HG03469 (cell line): ENCODE measurements around the gene KIF13A.
"Not testable (repeated sequence)": the region's sequence is repeated elsewhere in the genome, so short reads cannot be mapped to it uniquely, and the experiment has no call there.

Experiments used
- ATAC-seq: cut with Tn5 transposase; IDR thresholded peaks from one replicate; pipeline ENCODE4 v1.9.1; 2021; ENCODE audit warnings: mild to moderate bottlenecking, moderate library complexity, moderate number of reproducible peaks; ENCODE audit not compliant: unreplicated experiment

Gene KIF13A

DNA sequence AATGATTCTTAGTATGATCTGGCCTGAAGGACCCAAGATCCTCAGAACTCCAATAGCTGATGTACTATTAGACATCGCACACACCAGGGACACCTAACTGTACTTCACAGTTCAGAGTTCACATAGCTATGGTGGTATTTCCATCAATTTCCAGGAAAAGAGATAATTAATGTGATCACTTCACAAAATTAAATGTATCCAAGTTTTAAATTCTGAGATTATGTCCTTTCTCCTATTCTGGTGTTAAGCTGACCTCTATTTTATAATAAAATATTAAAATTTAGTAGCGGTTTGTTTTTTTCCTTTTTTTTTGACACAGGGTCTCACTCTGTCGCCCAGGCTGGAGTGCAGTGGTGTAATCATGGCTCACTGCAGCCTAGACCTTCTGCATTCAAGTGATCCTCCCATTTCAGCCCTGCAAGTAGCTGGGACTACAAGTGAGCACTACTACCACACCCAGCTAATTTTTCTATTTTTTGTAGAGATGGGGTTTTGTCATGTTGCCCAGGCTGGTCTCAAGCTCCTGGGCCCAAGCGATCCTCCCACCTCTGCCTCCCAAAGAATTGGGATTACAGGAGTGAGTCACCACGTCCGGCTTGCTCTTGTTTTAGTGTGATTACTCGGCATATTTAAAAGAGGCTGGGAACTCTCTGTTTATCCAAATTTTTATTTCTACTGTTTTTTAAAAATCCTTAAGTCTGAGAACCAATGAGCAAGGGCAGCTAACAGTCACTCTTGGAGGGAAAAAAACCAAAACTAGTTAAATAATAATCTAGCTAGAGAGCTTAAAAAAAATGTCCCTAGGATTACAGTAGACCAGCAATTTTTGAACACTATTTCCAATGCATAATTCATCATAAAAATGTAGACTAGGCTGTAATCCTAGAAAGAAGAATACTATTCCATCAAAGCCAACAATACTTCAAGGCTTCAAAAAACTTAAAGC, 16.0 kb downstream of the KIF13A start:
- ATAC-seq: no peak

DNA sequence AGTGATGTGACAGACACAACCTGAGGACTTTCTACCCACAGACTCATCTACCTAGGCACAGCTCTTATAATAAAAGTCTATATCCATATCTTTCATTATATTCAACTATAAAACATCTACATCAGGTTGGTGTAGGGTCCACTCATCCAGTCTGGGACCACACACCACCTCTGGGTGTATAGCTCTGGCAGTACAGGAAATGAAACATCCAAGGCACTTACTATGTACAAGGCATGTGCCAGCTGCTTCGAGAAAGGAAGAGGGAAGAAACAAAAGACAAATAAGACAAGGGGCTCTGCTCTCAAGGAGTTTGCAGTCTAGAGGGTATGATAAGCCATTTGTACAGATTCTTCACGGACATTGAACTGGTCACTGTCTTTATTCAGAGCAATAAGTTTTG, 18.6 kb downstream of the KIF13A start:
- no peak for ATAC-seq

DNA sequence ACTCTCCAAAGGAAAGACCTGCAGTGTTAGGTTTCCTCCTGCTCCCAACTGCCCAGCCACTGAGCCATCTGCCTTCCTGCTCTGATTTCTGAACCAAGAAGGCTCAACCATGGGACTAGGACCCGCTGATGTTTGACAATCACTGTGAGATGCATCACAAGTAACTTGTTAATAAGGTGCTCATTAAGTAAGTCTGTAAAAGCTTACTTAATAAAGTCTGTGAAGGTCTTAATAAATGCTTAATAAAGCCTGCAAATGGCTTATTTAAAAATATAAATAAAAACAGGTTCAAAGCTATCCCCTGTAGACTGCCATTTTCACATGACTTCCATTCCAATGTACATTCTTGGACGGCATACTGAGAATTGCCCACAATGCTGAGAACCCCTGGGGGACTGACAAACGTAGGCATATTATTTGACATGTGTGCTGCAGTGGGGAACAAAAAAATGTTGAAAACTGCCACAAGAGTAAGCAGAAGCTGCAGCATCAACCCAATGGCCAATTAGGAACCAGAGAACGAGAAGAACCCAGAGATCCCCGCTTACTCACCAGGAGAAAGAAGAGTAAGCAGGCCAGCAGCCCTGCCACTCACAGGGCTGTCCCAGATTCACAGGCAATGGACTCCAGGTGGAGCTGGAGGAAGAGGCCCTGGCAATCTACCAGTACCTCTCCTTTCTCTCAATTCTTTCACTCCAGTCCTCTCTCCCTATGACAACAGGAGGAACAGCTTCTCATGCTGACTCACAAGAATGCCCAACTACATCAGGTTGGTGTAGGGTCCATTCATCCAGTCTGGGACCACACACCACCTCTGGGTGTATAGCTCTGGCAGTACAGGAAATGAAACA, 19.5 kb downstream of the KIF13A start:
- no peak for ATAC-seq

DNA sequence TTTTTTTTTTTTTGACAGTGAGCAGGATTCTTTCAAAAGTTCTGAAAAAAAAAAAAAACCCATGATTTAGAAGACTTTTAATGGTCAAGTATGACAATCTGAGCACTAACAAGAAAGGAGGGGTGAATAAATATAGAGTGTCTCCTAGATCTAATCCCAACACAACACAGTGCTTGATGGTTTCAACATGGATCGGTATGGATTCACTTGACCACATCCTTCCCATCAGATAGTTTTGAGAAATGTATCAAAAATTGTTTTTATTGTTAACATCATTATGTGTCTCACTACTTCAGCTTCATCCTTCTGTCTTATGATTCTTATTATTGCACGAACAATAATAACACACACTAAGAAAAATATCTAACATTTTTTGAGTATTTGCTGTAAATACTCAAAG, 21.0 kb downstream of the KIF13A start:
- no peak for ATAC-seq

DNA sequence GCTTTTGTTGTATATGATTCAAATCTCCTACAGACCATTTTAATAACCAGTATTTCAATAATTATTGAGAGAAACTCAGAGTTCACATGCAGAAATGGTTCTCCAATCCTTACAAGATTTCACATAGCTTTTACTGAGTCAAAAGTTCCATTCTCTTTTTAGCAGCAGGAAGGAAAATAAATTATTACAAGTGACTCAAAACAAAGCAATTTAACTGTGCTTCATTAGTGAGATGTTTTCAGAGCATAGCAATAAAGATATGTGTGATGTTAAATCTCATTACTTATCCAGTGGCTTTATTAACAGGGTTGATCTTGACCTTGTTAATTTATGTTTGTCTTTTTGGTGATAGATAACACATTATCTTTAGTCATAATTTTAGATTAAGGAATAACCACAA, 22.0 kb downstream of the KIF13A start:
- no peak for ATAC-seq

DNA sequence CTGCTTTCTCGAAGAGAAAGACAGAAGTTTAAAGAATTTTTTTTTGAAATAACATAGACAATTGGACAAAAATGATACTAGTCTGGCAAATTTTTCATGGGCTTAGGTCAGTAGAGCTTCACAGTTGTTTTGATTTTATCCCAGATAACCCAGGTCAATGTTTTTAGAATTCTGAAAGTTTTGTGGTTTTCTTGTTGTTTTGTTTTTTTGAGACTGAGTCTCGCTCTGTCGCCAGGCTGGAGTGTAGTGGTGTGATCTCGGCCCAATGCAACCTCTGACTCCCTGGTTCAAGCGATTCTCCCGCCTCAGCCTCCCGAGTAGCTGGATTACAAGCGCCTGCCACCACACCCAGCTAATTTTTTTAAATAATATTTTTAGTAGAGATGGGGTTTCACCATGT, 22.8 kb downstream of the KIF13A start:
- ATAC-seq: no peak

DNA sequence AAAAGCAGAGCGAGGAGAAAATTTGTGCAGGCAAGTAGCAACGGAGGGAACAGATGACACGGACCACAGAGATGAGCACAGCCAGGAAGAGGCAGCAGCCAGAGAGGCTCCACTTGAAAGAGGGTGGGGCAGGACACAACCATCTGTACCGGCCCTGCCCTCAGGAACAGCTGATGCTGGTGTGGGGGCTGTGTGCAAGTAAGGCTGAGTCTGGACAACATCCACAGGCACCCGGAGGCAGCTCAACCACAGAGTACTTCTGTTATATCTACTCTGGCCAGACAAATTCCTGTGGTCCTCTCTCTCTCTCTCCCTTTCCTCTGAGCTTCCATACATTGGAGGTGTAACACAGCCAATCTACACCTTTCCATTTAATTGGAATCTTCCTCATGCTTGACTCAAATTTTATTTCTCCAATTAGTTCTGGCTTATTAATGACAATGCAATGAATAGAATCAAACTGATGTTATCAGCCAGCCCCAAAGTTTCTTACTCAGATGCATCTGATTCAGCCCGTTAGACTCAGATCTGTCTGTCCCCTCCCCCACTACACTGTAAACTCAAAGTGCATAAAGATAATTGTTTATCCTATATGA, 24.9 kb downstream of the KIF13A start:
- ATAC-seq: no peak

DNA sequence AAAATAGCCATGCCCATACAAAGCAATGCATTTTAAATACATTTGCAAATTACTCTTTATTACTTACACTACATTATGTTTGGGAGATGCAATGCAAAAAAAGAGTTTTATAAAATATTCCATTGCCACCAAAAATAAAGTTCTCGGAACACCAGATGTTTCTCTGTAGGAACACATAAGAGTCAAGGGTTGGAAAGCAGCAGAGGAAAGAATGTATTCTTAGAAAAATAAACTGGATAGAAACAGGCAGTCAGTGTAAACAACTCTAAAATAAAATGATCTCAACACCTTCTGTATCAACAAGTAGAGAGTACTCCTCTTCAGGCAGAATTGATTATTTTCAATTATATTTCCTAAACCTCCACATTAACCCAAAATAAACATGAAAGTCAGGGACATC, 28.1 kb downstream of the KIF13A start:
- no peak for ATAC-seq

DNA sequence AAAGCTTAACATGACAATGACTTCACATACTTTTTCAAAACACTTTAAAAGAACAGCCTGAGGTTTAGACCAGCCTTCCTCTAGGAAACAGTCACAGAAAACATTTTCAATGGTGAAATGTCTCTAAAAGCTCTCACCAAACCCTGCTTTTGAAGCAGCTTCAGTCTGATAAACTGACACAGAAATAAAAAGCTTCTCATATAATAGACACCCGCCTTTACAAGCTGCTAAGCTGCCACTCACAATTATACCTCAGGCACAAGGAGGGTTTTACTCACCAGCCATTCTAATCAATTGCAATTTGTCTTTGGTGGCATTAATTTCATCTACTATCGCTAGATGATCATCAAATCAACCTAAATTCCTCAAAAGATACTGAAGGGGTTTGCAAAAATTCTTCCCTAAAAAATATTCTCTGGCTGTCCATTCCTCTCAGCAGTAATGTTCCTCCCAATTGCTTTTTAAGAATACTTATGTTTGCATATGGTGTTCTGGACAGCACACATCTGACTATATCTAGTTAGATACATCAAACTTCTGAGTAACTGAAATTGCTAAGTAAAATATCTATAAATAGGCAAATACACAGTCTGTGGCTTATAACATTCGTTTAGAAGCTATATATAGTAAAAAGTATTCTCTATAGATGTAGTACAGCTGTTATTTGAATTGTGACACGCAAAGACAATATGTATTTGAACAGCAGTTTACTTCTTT, 29.4 kb downstream of the KIF13A start:
- ATAC-seq: no peak

DNA sequence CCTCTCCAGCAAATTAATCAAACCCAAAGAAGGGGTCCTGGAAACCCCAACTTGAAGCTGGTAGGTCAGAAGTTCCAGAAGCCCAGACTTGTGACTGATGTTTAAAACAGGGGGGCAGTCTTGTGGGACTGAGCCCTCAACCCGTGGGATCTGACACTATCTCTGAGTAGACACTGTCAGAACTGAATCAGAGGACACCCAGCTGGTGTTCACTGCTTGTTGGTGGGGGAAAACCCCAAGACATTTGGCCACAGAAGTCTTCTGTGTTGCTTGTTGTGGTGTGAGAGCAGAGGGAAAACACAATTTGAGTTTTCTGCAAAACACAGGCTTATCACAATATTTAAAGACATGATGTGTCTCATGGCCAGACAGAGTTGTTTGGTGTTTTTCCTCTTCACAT, 29.9 kb downstream of the KIF13A start:
- ATAC-seq: no peak

DNA sequence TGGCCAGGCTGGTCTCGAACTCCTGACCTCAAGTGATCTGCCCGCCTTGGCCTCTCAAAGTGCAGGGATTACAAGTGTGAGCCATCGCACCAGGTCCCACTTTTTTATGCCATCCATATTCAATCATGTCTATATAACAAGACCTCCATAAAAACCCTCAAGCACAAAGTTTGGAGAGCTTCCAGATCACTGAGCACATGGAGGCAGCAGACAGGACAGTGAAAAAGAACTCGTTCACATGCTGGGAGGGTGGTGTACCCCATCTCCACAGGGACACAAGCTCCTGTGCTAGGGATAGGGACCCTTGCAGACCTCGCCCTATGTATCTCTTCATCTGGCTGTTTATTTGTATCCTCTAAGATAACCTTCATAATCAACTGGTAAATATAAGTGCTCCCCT, 30.3 kb downstream of the KIF13A start:
- no peak for ATAC-seq

DNA sequence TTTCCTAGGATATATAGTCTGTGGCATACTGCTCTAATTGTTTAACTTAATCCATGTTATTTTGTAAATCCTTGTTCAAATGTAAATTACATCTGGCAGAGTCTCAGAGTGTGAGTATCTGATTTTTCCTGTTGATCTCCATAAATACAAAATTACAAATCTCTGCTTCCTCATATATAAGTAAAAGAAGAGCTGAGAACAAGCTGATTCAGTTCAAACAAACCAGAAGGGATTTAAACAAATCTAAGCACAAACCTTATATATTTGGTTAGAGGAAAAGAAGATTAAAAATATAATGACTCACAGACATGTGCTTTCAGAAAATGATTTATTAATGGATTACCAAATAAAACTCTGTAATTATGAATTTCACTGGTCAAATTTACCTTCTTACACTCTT, 37.3 kb downstream of the KIF13A start:
- no peak for ATAC-seq

DNA sequence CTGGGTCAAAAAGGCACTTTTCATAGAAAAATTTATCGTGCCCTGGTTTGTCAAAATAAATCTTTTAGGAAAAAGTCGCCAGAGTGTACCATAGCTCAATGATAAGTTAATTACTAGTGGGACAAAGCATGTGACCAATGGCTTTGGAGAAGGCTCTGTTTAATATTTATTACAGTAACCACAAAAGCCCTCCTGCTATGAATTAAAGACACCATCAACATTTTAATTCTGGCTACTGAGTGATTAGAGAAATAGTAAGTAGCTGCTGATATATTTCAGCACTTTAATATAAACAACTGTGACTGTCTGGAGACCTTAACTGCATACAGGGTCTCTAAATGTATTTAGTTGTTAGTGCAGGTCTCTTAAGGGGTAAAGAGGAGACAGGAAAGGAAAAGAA, 38.3 kb downstream of the KIF13A start:
- ATAC-seq: no peak

DNA sequence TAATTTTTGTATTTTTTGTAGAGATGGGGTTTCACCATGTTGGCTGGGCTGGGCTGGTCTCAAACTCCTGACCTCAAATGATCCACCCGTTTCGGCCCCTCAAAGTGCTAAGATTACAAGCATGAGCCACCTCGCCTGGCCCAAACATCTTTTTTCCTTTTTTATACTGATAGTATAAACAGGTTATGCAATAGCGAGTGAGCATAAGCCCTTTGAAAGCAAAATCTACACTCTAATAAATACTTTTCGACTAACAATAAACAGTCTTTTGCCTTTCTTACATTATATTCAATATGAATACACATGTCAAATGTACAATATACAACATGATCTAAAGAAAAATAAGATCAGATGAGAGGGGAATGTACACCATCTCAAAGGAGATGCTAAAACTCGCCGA, 38.7 kb downstream of the KIF13A start:
- ATAC-seq: no peak

DNA sequence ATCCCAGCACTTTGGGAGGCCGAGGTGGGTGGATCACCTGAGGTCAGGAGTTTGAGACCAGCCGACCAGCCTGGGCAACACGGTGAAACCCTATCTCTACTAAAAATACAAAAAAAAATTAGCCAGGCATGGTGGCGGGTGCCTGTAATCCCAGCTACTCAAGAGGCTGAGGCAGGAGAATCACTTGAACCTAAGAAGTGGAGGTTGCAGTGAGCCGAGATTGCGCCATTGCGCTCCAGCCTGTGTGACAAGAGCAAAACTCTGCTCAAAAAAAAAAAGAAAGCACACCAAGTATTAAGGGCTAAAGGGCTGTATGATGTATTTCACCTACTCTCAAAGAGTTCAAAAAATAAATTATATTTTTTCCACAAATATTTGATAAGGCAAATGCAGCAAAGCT, 39.9 kb downstream of the KIF13A start:
- not testable (repeated sequence) for ATAC-seq

DNA sequence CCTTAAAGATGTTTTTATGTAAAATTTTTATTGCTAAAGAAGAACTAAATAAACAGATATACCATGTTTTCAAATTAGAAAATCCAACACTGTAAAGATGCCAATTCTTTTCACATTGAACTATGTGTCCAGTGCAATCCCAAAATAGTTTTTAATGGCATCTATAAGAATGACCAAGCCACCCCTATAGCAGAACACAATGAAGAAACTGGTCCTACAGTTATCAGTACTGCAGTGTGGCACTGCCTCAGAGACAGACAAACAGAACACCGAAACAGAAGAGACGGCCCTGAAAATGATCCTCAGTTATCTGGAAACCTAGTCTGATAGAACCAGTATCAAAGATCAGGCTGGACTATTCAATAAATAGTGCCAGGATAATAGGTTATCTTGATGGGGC, 41.9 kb downstream of the KIF13A start:
- ATAC-seq: no peak

DNA sequence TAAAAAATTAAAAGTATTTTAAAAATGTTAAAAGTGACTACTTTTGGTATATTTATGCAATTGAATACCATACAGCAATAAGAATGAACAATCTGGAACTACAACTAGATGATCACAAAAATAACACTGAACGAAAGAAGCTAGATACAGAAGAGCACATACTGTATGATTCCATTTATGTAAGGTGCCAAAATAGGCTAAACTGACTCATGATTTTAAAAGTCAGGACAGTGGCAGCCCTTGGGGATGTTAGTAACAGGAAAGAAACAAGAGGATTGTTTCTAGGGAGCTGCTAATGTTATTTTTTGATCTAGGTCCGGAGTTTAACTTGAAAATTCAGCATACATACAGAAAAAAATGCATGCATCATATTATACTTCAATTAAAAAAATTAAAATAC, 42.3 kb downstream of the KIF13A start:
- no peak for ATAC-seq

DNA sequence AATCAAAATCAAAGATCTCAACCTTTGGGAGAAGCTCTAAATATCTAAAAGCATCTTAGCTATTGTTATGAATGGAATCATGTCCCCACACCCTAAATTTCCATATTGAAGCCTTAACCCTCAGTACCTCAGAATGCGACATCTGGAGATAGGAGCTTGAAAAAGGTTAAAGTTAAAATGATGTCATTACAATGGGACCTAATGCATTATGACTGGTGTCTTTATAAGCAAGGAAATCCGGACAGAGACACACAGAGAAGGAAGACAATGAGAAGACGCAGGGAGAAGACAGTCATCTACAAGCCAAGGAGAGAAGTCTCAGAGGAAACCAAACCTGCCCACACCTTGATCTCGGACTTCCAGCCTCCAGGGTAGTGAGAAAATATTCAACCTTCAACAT, 46.1 kb downstream of the KIF13A start:
- no peak for ATAC-seq

DNA sequence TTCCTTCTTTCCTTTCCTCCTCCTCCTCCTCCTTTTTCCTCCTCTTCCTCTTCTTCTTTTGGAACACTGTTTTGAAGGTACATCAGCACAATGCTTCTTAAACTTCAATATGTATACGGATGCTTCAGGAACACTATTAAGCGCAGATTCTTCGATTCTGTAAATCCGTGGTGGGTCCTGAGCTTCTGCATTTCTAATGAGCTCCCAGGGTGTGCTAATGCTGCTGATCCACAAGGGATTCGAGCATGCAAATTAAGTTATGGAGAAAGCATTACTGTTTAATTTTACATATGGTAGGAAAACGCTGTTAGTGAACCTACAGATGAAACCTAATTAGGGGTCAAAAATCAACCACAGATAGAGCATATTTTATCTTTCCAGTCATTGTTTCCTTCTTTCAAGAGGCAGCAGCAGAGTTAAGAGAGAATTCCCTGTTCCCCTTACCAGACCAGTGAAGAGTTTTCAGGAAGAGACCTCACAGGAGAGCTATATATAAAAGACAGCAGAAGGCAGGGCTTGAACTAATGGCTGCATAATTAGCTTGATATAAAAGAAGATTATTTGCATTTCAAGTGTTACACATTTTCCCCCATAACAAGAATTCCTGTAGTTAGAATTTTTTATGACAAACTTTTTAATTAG, 47.2 kb downstream of the KIF13A start:
- no peak for ATAC-seq

DNA sequence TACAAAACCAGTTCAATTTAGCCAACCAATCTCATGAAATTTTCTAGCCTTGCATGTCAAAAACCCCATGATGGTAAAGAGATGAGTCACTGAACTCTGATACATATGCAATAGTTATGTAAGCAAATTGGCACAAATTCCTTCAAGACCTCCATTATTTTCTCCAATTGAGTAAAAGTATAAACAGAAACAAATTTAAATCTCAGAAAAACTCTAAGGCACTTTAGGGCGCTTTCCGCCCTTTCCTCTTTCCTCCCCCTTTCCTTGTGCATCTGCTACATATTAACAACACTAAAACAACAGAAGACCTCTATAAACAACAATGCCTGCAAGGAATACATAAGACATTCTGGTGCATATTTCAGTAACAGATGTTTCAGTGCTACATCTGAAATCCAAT, 48.5 kb downstream of the KIF13A start:
- ATAC-seq: no peak
